Activated CD4-positive, alpha-beta T cell treated with anti-CD3 and anti-CD28 coated beads, Interleukin-2, amount 50 U/mL, for 1 hour (primary cell): ENCODE measurements around the gene SH3BP4.

ENCODE experiments used
- DNase-seq: peaks from one replicate; pipeline ENCODE4 v3.0.0-alpha.2; 2020

The SH3BP4 gene

GRCh38 chr2:234986390-234986789 lies 34.6 kb downstream of the SH3BP4 start:
- no peak for DNase-seq

GRCh38 chr2:234986876-234987720 lies 35.3 kb downstream of the SH3BP4 start:
- no peak for DNase-seq

GRCh38 chr2:234987754-234988153 lies 35.9 kb downstream of the SH3BP4 start:
- DNase-seq: no peak

- DNase-seq: no peak
These were observed 36.7 kb downstream of the SH3BP4 start for GRCh38 chr2:234988491-234988890.

- no peak for DNase-seq
These were observed 37.4 kb downstream of the SH3BP4 start for GRCh38 chr2:234989183-234989701.

GRCh38 chr2:234990300-234990699 lies 38.5 kb downstream of the SH3BP4 start:
- DNase-seq: no peak

GRCh38 chr2:234991290-234991689 lies 39.5 kb downstream of the SH3BP4 start:
- DNase-seq: no peak

GRCh38 chr2:234991793-234992192 lies 40.0 kb downstream of the SH3BP4 start:
- no peak for DNase-seq

GRCh38 chr2:234992196-234992595 lies 40.4 kb downstream of the SH3BP4 start:
- DNase-seq: no peak

GRCh38 chr2:234992624-234993349 lies 41.0 kb downstream of the SH3BP4 start:
- no peak for DNase-seq

GRCh38 chr2:234993541-234993981 lies 41.7 kb downstream of the SH3BP4 start:
- no peak for DNase-seq

- no peak for DNase-seq
These were observed 42.9 kb downstream of the SH3BP4 start for GRCh38 chr2:234994438-234995321.

GRCh38 chr2:234995332-234996068 lies 43.7 kb downstream of the SH3BP4 start:
- no peak for DNase-seq

GRCh38 chr2:234996069-234996940 lies 44.5 kb downstream of the SH3BP4 start:
- no peak for DNase-seq

- DNase-seq: no peak
These were observed 45.1 kb downstream of the SH3BP4 start for GRCh38 chr2:234996941-234997270.

- DNase-seq: no peak
These were observed 45.6 kb downstream of the SH3BP4 start for GRCh38 chr2:234997389-234997788.

- no peak for DNase-seq
These were observed 46.8 kb downstream of the SH3BP4 start for GRCh38 chr2:234998404-234999211.

GRCh38 chr2:234999740-235000425 lies 48.1 kb downstream of the SH3BP4 start:
- no peak for DNase-seq

- no peak for DNase-seq
These were observed 48.8 kb downstream of the SH3BP4 start for GRCh38 chr2:235000426-235001236.
